Cardiac muscle cell (in vitro differentiated cells and primary cell): ENCODE measurements around the gene C5orf58. TPM values are rescaled to one million over a fixed set of nuclear protein-coding genes. Genes with fewer than 3 reads are reported as not detected.

Source experiments
- DNase-seq, 2 donors: peaks; one replicate each; pipeline versions ENCODE4 v3.0.0 to v3.0.0-alpha.2; 2010 to 2017; ENCODE audit warnings: low read depth in 1 of 2, low spot score in 1 of 2
- H3K27ac ChIP-seq: fragments of 200-600 bp; sonication (generic); 2 replicates; pipeline ENCODE4 v1.5.1; 2016
- H3K27me3 ChIP-seq: fragments of 200-600 bp; sonication (generic); 2 replicates; pipeline ENCODE4 v1.6.0; 2016; ENCODE audit warnings: control low read depth
- H3K36me3 ChIP-seq: fragments of 200-600 bp; sonication (generic); 2 replicates; pipeline ENCODE4 v1.5.1; 2016; ENCODE audit warnings: control low read depth
- H3K4me1 ChIP-seq: fragments of 200-600 bp; sonication (generic); 2 replicates; pipeline ENCODE4 v1.8.1; 2017; ENCODE audit warnings: low read depth, mild to moderate bottlenecking, mixed run types
- H3K4me3 ChIP-seq: fragments of 200-600 bp; sonication (generic); 2 replicates; pipeline ENCODE4 v1.5.1; 2016; ENCODE audit warnings: mild to moderate bottlenecking
- H3K9me3 ChIP-seq: fragments of 200-600 bp; sonication (generic); 2 replicates; pipeline ENCODE4 v1.5.1; 2017; ENCODE audit warnings: low read depth, mild to moderate bottlenecking, control low read depth
- polyA plus RNA-seq: library from polyadenylated mRNA; unstranded; fragments of >200 nt; fragmentation: Nextera tagmentation; extraction: Ambion mirVana; gene quantifications from 2 replicates; pipeline ENCODE4 v1.2.1, GENCODE V29; 2016
- total RNA-seq: library from RNA; depleted of rRNA; stranded (reverse); fragments of >200 nt; gene quantifications from 2 replicates; pipeline ENCODE4 v1.2.3, GENCODE V29; 2016
- TF ChIP-seq, protein P1 (sequence below): IDR thresholded peaks from 2 replicates; pipeline ENCODE4 v1.5.1; 2012; ENCODE audit warnings: low read depth, mild to moderate bottlenecking, low read length

The C5orf58 gene
- total and polyA plus RNA-seq, 2 experiments from 2014 or later, result not detected

DNA sequence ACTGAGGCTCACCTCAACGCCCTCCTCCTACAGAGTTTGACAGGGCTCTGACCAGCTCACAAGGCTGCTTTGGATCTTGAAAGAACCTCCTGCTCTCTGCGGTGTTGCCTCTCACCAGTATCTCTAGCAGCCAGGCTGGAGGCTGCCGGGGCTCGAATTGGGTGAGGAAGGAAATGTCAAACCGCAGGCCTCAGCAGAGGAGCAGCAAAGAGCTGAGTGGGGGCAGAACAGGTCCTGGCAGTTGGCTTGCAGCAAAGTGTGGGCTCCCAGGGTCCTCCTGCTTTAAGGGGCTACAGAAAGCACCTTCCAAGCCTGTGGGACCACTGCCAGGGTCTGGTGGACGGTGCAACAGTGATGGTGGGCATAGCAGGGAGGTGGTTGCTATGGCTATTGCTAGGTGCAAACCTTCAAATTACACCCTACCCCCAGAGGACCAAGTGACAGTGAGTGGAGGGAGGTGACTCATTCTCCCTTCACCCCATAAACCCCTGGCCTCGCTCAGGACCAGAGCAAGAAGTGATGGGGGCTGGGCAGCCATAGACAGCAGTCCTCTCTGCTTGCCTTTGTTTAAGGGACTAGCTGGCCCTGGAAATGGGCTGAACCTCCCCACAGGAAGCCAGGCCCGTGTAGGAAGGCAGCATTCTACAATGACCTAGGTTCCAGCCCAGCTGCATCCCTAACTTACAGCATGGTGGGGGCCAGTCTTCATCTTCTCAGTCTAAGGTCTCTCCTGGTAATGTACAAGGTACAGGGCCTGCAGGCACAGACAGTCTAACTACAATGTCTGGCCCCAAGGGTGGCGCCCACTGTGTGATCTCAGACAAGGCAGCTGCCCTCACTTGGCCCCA, 46.0 kb downstream of the C5orf58 start:
- Histone ChIP-seq H3K27me3 (no peaks in the 10 kb centered on the region), H3K36me3 (no peaks in the 10 kb centered on the region), H3K9me3 (no peaks in the 10 kb centered on the region), H3K4me3 (no peak overlapping the region), H3K4me1 (peaks cover 4% of the 10 kb centered on the region), H3K27ac (no peak overlapping the region)
- DNase-seq, result peak in 1 of 2 donors; percentile 12
- TF ChIP-seq, protein P1, sequence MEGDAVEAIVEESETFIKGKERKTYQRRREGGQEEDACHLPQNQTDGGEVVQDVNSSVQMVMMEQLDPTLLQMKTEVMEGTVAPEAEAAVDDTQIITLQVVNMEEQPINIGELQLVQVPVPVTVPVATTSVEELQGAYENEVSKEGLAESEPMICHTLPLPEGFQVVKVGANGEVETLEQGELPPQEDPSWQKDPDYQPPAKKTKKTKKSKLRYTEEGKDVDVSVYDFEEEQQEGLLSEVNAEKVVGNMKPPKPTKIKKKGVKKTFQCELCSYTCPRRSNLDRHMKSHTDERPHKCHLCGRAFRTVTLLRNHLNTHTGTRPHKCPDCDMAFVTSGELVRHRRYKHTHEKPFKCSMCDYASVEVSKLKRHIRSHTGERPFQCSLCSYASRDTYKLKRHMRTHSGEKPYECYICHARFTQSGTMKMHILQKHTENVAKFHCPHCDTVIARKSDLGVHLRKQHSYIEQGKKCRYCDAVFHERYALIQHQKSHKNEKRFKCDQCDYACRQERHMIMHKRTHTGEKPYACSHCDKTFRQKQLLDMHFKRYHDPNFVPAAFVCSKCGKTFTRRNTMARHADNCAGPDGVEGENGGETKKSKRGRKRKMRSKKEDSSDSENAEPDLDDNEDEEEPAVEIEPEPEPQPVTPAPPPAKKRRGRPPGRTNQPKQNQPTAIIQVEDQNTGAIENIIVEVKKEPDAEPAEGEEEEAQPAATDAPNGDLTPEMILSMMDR, result no peak

DNA sequence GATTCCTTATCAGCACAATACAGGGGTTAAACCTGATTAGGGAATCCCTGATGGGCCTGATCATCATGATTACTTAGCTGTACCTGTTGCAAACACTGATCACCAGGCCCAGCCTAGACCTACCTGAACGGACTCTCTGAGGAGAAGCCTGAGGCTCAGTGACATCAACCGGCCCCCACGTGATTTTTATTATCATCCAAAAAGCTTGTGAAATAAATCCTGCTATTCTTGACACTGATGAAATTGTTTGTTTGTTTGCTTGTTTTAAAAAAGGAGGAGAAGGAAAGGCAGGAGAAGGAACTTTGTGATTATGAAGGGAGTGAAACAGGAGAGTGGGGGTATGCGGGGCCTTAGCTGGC, 46.7 kb downstream of the C5orf58 start:
- Histone ChIP-seq H3K9me3 (no peaks in the 10 kb centered on the region), H3K36me3 (no peaks in the 10 kb centered on the region), H3K4me3 (no peak overlapping the region), H3K27me3 (no peaks in the 10 kb centered on the region), H3K4me1 (peaks cover 4% of the 10 kb centered on the region), H3K27ac (no peak overlapping the region)
- TF ChIP-seq, protein P1, result no peak
- no peak for DNase-seq

DNA sequence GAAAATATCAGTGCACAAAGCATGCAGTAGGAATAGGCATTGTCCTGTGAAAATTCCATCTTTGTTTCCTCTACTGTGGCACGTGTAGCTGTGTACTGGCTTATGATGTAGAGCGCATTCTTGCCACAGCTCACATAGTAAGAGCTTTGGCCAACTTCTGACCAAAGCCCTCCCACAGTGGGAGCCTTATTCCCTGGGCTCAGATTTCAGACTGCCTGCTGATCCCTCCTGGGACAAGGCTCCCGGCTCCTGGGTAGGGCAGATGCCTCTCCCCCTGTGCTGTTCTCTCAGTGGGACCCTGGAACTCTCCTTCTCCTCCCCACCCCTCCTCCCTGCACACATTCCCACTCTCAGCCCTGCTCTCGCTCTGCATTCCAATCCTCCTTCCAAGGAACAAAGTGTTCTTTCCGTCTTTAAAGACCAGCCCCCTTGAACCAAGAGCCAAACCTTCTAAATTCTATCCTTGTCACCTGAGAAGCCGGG, 47.3 kb downstream of the C5orf58 start:
- H3K4me1 ChIP-seq, result peaks cover 4% of the 10 kb centered on the region
- no peaks in the 10 kb centered on the region for H3K27me3 ChIP-seq
- peak in 1 of 2 donors; percentile 22 for DNase-seq
- no peak overlapping the region for H3K27ac ChIP-seq
- no peak overlapping the region for H3K4me3 ChIP-seq
- no peaks in the 10 kb centered on the region for H3K36me3 ChIP-seq
- TF ChIP-seq, protein P1, result no peak
- no peaks in the 10 kb centered on the region for H3K9me3 ChIP-seq

DNA sequence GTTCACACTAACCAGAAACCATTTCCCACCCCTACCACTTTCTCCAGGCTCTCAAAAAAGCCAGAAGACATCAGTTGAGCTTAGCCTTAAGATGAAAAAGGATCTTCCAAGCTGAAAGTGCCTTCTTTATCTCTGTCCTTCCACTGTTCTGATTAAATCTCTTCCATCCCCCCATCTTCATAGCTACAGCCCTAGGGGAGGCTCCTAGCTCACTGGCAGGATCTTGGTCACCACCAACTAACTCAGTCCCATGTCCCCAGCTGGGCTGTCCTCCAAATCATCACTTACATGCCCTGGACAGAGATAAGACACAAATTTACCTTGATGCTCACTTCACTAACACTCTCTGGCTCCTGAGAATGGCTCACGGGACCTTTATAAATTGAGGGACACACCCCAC, 50.5 kb downstream of the C5orf58 start:
- no peak overlapping the region for H3K27ac ChIP-seq
- no peak overlapping the region for H3K4me3 ChIP-seq
- no peak for DNase-seq
- no peaks in the 10 kb centered on the region for H3K27me3 ChIP-seq
- no peaks in the 10 kb centered on the region for H3K36me3 ChIP-seq
- no peaks in the 10 kb centered on the region for H3K9me3 ChIP-seq
- H3K4me1 ChIP-seq, result peaks cover 4% of the 10 kb centered on the region
- TF ChIP-seq, protein P1, result no peak

DNA sequence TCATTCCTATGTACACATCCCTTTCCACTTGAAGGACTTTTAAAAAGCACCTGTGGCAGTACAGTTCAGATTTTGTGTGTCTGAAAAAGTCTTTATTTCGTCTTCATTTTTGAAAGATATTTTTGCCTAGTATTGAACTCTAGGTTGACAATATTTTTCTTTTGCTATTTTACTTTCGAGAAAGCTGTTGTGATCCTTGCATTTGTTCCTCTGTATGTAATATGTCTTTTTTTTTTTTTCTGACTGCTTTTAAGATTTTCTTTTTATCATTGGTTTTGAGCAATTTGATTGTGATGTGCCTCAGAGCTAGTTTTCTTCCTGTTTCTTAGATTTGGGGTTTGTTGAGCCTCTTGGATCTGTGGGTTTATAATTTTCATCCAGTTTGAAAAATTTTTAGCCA, 51.4 kb downstream of the C5orf58 start:
- no peak for DNase-seq
- Histone ChIP-seq H3K9me3 (no peaks in the 10 kb centered on the region), H3K27ac (no peak overlapping the region), H3K4me1 (no peaks in the 10 kb centered on the region), H3K4me3 (no peak overlapping the region), H3K27me3 (no peaks in the 10 kb centered on the region), H3K36me3 (no peaks in the 10 kb centered on the region)
- TF ChIP-seq, protein P1, result no peak
